Endothelial cell of umbilical vein (primary cell): ENCODE results near the gene SNAPIN.

Experiments used
- EZH2 ChIP-seq: IDR thresholded peaks from 2 replicates; pipeline ENCODE4 v1.6.1; 2012; ENCODE audit warnings: borderline replicate concordance, low read depth, mild to moderate bottlenecking, moderate library complexity, low read length, inconsistent platforms; ENCODE audit not compliant: severe bottlenecking
- MYC ChIP-seq: IDR thresholded peaks from one replicate; pipeline ENCODE4 v1.6.1; 2011; ENCODE audit warnings: mild to moderate bottlenecking, low read depth, low read length
- POLR2A ChIP-seq: IDR thresholded peaks from 2 replicates; pipeline ENCODE4 v1.6.1; 2012; ENCODE audit warnings: low read depth, mild to moderate bottlenecking, control low read depth, low read length
- POLR2AphosphoS5 ChIP-seq: IDR thresholded peaks from 2 replicates; pipeline ENCODE4 v1.6.1; 2012; ENCODE audit warnings: low read depth, mild to moderate bottlenecking, control low read depth, low read length, moderate library complexity; ENCODE audit not compliant: insufficient read depth
- TF ChIP-seq, protein P1 (sequence below), 2 donors: IDR thresholded peaks; 1 replicate in 1 of 2; 2 replicates in 1 of 2; pipeline ENCODE4 v1.5.1; 2011; ENCODE audit warnings: low read length in 2 of 2, mild to moderate bottlenecking in 2 of 2, moderate library complexity in 2 of 2, control low read depth in 1 of 2, inconsistent platforms in 1 of 2, low read depth in 1 of 2; ENCODE audit not compliant: insufficient read depth in 1 of 2; ENCODE audit errors: extremely low read depth in 1 of 2
- TF ChIP-seq, protein P2 (sequence below): IDR thresholded peaks from 2 replicates; pipeline ENCODE4 v1.6.1; 2011; ENCODE audit not compliant: insufficient read depth, insufficient read length

DNA sequence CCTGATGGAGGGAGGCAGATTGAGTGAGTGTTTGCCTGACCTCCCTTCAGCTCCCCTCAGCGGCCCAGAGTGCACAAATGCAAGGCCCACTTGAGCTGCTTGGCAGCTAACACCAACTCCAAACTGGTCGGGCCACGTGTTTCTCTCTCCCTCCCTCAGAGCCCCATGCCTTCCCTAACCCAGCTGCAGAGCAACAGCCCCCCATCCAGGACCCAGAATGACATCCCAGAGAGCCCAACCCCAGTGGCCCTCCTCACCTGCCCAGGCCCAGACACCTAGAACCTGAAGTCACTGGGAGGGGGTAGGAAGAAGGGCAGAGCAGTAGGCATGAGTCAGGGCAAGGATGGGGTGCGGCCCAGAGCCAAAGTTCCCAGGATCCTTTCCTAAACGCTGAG, 41.6 kb upstream of the SNAPIN start:
- TF ChIP-seq, protein P1, sequence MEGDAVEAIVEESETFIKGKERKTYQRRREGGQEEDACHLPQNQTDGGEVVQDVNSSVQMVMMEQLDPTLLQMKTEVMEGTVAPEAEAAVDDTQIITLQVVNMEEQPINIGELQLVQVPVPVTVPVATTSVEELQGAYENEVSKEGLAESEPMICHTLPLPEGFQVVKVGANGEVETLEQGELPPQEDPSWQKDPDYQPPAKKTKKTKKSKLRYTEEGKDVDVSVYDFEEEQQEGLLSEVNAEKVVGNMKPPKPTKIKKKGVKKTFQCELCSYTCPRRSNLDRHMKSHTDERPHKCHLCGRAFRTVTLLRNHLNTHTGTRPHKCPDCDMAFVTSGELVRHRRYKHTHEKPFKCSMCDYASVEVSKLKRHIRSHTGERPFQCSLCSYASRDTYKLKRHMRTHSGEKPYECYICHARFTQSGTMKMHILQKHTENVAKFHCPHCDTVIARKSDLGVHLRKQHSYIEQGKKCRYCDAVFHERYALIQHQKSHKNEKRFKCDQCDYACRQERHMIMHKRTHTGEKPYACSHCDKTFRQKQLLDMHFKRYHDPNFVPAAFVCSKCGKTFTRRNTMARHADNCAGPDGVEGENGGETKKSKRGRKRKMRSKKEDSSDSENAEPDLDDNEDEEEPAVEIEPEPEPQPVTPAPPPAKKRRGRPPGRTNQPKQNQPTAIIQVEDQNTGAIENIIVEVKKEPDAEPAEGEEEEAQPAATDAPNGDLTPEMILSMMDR (IDR thresholded peaks at IDR 0.05; ENCODE audit: extremely low read depth in 1 of 2, insufficient read depth in 1 of 2, low read depth in 1 of 2, low read length in 2 of 2), result no peak
- TF ChIP-seq MYC (no peak), POLR2A (no peak), POLR2AphosphoS5 (no peak), EZH2 (no peak)
- TF ChIP-seq, protein P2, sequence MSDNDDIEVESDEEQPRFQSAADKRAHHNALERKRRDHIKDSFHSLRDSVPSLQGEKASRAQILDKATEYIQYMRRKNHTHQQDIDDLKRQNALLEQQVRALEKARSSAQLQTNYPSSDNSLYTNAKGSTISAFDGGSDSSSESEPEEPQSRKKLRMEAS, result no peak
